T-helper 17 cell (primary cell): ENCODE results near the gene SERPIND1. TPM values are rescaled to one million over a fixed set of nuclear protein-coding genes. Genes with fewer than 3 reads are reported as not detected.

ENCODE experiments used
- ATAC-seq: fragments of 150-1000 bp; cut with Tn5 transposase; 2 replicates; pipeline ENCODE4 v1.10.0; 2021; ENCODE audit warnings: mild to moderate bottlenecking, moderate library complexity
- DNase-seq, 3 donors: peaks; one replicate each; pipeline versions ENCODE4 v3.0.0 to v3.0.0-alpha.2; 2020 to 2021
- H3K9me3 ChIP-seq: one replicate; pipeline ENCODE4 v1.7.0; 2013; ENCODE audit warnings: low read length, mild to moderate bottlenecking; ENCODE audit not compliant: control insufficient read depth, poor library complexity, severe bottlenecking
- H3K27ac Mint-ChIP-seq: one replicate; pipeline ENCODE4 v1.8.0; 2022; ENCODE audit warnings: mild to moderate bottlenecking, moderate library complexity, mixed read lengths
- H3K27me3 Mint-ChIP-seq: one replicate; pipeline ENCODE4 v1.8.0; 2022; ENCODE audit warnings: mixed read lengths
- H3K36me3 Mint-ChIP-seq: one replicate; pipeline ENCODE4 v1.8.0; 2022; ENCODE audit warnings: low read depth, mixed read lengths
- H3K4me1 Mint-ChIP-seq: one replicate; pipeline ENCODE4 v1.8.0; 2022; ENCODE audit warnings: mild to moderate bottlenecking, mixed read lengths
- H3K4me3 Mint-ChIP-seq: one replicate; pipeline ENCODE4 v1.8.0; 2022; ENCODE audit warnings: mild to moderate bottlenecking, moderate library complexity, mixed read lengths
- total RNA-seq, 4 donors: library from RNA in 2 of 4; stranded (reverse) in 2 of 4; gene quantifications; one replicate each; pipeline ENCODE4 v1.2.3 and lab custom pipeline; 2022 to 2026

Gene SERPIND1
- total RNA-seq, 2 donors from 2014 or later, result not detected

- no peaks in the 10 kb centered on the region for H3K27me3 Mint-ChIP-seq
- H3K9me3 ChIP-seq, result no peaks in the 10 kb centered on the region
- ATAC-seq, result peak; percentile 84
- H3K27ac Mint-ChIP-seq, result peak overlapping the region; percentile 65
- H3K36me3 Mint-ChIP-seq, result peaks cover 5% of the 10 kb centered on the region
- DNase-seq, result peak in 1 of 3 donors; percentile 27
- H3K4me1 Mint-ChIP-seq, result no peaks in the 10 kb centered on the region
- H3K4me3 Mint-ChIP-seq, result no peak overlapping the region
Measured at GRCh38 chr22:20783844-20784723, 10.2 kb downstream of the SERPIND1 start.

DNA sequence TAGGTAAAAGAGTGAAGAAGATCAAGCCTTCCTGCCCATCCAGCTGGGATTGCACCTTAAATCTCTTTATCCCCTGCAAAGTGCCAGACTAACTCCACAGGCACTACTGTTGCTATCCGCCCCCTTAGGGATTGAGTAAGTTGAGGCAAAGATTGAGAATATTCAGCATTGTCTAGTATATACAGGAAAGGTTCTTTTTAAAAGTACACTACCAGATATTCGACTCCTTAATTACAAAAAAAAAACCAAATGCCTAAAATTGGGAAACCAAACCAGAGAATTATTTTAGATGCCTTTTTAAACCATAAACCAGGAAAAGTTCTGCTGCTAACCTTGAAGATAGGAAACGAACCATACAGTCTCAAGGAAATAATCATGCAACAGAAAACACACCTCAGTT, 11.5 kb downstream of the SERPIND1 start:
- Mint-ChIP-seq H3K36me3 (peaks cover 5% of the 10 kb centered on the region), H3K4me3 (no peak overlapping the region), H3K27me3 (no peaks in the 10 kb centered on the region), H3K4me1 (no peaks in the 10 kb centered on the region), H3K27ac (peak overlapping the region; percentile 65)
- no peak for ATAC-seq
- DNase-seq, result no peak
- H3K9me3 ChIP-seq, result no peaks in the 10 kb centered on the region

GRCh38 chr22:20786048-20786447, 12.1 kb downstream of the SERPIND1 start:
- no peak for DNase-seq
- no peak overlapping the region for H3K27ac Mint-ChIP-seq
- peaks cover 5% of the 10 kb centered on the region for H3K36me3 Mint-ChIP-seq

GRCh38 chr22:20786536-20786979, 12.6 kb downstream of the SERPIND1 start:
- Mint-ChIP-seq H3K4me1 (no peaks in the 10 kb centered on the region), H3K36me3 (peaks cover 5% of the 10 kb centered on the region), H3K27ac (no peak overlapping the region), H3K27me3 (no peaks in the 10 kb centered on the region), H3K4me3 (no peak overlapping the region)
- no peaks in the 10 kb centered on the region for H3K9me3 ChIP-seq
- no peak for DNase-seq
- no peak for ATAC-seq

More at GRCh38 chr22:20786048-20786447, 12.1 kb downstream of the SERPIND1 start:
- Mint-ChIP-seq H3K4me3 (no peak overlapping the region), H3K4me1 (no peaks in the 10 kb centered on the region), H3K27me3 (no peaks in the 10 kb centered on the region)
- no peak for ATAC-seq
- H3K9me3 ChIP-seq, result no peaks in the 10 kb centered on the region

DNA sequence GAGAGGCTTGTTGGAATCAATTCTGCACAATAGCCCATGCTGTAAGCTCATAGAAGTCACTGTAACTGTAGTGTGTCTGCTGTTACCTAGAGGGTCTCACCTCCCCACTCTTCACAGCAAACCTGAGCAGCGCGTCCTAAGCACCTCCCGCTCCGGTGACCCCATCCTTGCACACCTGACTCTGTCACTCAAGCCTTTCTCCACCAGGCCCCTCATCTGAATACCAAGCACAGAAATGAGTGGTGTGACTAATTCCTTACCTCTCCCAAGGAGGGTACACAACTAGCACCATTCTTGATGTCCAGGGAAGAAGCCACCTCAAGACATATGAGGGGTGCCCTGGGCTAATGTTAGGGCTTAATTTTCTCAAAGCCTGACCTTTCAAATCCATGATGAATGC, 13.3 kb downstream of the SERPIND1 start:
- Mint-ChIP-seq H3K27ac (no peak overlapping the region), H3K4me1 (peaks cover 1% of the 10 kb centered on the region), H3K4me3 (no peak overlapping the region), H3K27me3 (no peaks in the 10 kb centered on the region), H3K36me3 (peaks cover 7% of the 10 kb centered on the region)
- DNase-seq (no peak), ATAC-seq (no peak)
- no peaks in the 10 kb centered on the region for H3K9me3 ChIP-seq

GRCh38 chr22:20787746-20788626, 14.1 kb downstream of the SERPIND1 start:
- Mint-ChIP-seq H3K27me3 (no peaks in the 10 kb centered on the region), H3K4me3 (no peak overlapping the region), H3K36me3 (peaks cover 12% of the 10 kb centered on the region), H3K27ac (peak overlapping the region; percentile 81), H3K4me1 (peaks cover 3% of the 10 kb centered on the region)
- no peak for DNase-seq
- no peak for ATAC-seq
- no peaks in the 10 kb centered on the region for H3K9me3 ChIP-seq

- Mint-ChIP-seq H3K4me3 (peak overlapping the region; percentile 31), H3K4me1 (peaks cover 3% of the 10 kb centered on the region), H3K27me3 (no peaks in the 10 kb centered on the region), H3K27ac (peak overlapping the region; percentile 81), H3K36me3 (peaks cover 12% of the 10 kb centered on the region)
- ATAC-seq, result no peak
- no peaks in the 10 kb centered on the region for H3K9me3 ChIP-seq
- no peak for DNase-seq
Measured at GRCh38 chr22:20788627-20789344, 14.9 kb downstream of the SERPIND1 start.

- no peak overlapping the region for H3K27ac Mint-ChIP-seq
- peaks cover 18% of the 10 kb centered on the region for H3K36me3 Mint-ChIP-seq
- ATAC-seq (no peak), DNase-seq (no peak)
- H3K4me3 Mint-ChIP-seq, result no peak overlapping the region
- H3K4me1 Mint-ChIP-seq, result peaks cover 5% of the 10 kb centered on the region
- no peaks in the 10 kb centered on the region for H3K9me3 ChIP-seq
- no peaks in the 10 kb centered on the region for H3K27me3 Mint-ChIP-seq
Measured at GRCh38 chr22:20792221-20792965, 18.5 kb downstream of the SERPIND1 start.

- peaks cover 18% of the 10 kb centered on the region for H3K36me3 Mint-ChIP-seq
- no peak for DNase-seq
- H3K27me3 Mint-ChIP-seq, result no peaks in the 10 kb centered on the region
- no peak for ATAC-seq
- no peak overlapping the region for H3K4me3 Mint-ChIP-seq
- no peaks in the 10 kb centered on the region for H3K9me3 ChIP-seq
- H3K27ac Mint-ChIP-seq, result no peak overlapping the region
- peaks cover 5% of the 10 kb centered on the region for H3K4me1 Mint-ChIP-seq
Measured at GRCh38 chr22:20792966-20793728, 19.2 kb downstream of the SERPIND1 start.

DNA sequence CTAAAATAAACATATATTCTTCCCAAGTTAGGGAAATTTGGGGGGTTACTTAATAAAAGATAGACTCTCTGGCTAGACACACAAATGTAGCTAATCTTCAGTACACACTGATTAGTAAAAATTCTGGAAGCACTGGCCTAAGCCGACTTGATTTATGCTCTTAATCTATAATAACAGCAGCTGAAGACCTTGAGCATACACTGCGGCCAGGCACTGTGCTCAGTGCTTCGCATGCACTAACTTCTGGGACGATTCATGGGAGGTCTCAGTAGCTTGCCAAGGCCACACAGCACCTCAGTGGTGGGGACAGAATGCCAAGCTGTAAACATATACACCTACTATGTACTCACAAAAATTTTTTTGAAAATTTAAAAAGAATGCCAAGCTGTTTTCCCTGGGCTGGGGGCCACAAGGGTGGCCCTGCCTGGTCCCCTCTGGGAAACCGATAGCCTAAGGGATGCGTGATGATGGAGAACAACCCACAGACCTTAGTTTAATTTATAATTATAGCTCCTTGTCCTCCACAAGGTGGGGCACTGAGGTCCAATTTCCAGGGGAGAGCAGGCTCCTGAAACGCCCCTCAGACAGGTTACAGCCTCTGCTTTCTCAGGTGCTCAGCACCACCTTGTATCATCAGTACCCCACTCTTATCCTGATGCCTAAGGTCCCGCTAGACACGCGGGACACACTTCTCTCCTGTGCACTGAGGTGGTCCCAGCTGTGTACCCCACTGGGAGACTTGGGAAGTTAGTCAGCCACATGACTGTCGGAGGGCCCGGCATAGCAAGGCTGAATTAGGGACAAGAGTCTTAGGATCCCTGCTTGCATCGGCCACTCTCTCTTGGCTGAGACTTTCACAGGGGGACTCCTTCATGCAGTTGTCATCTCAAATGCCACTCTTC, 20.1 kb downstream of the SERPIND1 start:
- H3K27me3 Mint-ChIP-seq, result no peaks in the 10 kb centered on the region
- H3K27ac Mint-ChIP-seq, result peak overlapping the region; percentile 59
- DNase-seq (no peak), ATAC-seq (no peak)
- peaks cover 5% of the 10 kb centered on the region for H3K4me1 Mint-ChIP-seq
- H3K36me3 Mint-ChIP-seq, result peaks cover 13% of the 10 kb centered on the region
- H3K9me3 ChIP-seq, result no peaks in the 10 kb centered on the region
- H3K4me3 Mint-ChIP-seq, result no peak overlapping the region
